Transverse colon (tissue), 4 donors: ENCODE data around the gene LMO1. TPM values are rescaled to one million over a fixed set of nuclear protein-coding genes. Genes with fewer than 3 reads are reported as not detected.

Experiments used
- DNase-seq: peaks from one replicate; pipeline ENCODE4 v3.0.0-alpha.2; 2019
- H3K27ac ChIP-seq, 4 donors: fragments of 200-600 bp; sonication (generic); 2 replicates each; pipeline ENCODE4 v1.5.1; 2016 to 2018; ENCODE audit warnings: inconsistent platforms in 4 of 4
- H3K27me3 ChIP-seq: fragments of 200-600 bp; sonication (generic); 2 replicates; pipeline ENCODE4 v1.5.1; 2017; ENCODE audit warnings: inconsistent platforms
- H3K36me3 ChIP-seq, 4 donors: fragments of 200-600 bp; sonication (generic); 2 replicates each; pipeline ENCODE4 v1.5.1; 2017 to 2019; ENCODE audit warnings: inconsistent platforms in 4 of 4
- H3K4me1 ChIP-seq, 4 donors: fragments of 200-600 bp; sonication (generic); 2 replicates each; pipeline ENCODE4 v1.5.1; 2017 to 2020; ENCODE audit warnings: inconsistent platforms in 4 of 4
- H3K4me3 ChIP-seq, 4 donors: fragments of 200-600 bp; sonication (generic); 1 replicate in 1 of 4; 2 replicates in 3 of 4; pipeline versions ENCODE4 v1.5.1 to v1.6.1; 2017 to 2019; ENCODE audit warnings: inconsistent platforms in 4 of 4
- H3K9me3 ChIP-seq, 2 donors: fragments of 200-600 bp; sonication (generic); 2 replicates each; pipeline ENCODE4 v1.5.1; 2017 to 2019; ENCODE audit warnings: inconsistent platforms in 2 of 2
- CTCF ChIP-seq, 5 experiments: fragments of 200-600 bp in 3 of 5; fragments of 450-650 bp in 2 of 5; sonication (generic) in 3 of 5; IDR thresholded peaks; 1 replicate in 2 of 5; 2 replicates in 3 of 5; pipeline ENCODE4 v1.5.1; 2016 to 2017; ENCODE audit warnings: antibody characterized with exemption in 5 of 5, inconsistent platforms in 3 of 5, mild to moderate bottlenecking in 2 of 5, moderate library complexity in 1 of 5
- EP300 ChIP-seq: sonication (generic); formaldehyde crosslinking; IDR thresholded peaks from one replicate; pipeline ENCODE4 v1.6.1; 2017; ENCODE audit warnings: antibody characterized with exemption, low read depth
- POLR2A ChIP-seq: fragments of 450-650 bp; IDR thresholded peaks from one replicate; pipeline ENCODE4 v1.6.1; 2016; ENCODE audit warnings: antibody characterized with exemption, mild to moderate bottlenecking, moderate library complexity
- POLR2AphosphoS5 ChIP-seq, 3 donors: sonication (generic); formaldehyde crosslinking; IDR thresholded peaks; one replicate each; pipeline ENCODE4 v1.6.1; 2016; ENCODE audit warnings: antibody characterized with exemption in 3 of 3
- WGBS, 2 donors: methylation state at CpG; one replicate each; pipeline ENCODE4 v1.1.5; 2018; ENCODE audit warnings: low coverage in 1 of 2; 5-methylcytosine and 5-hydroxymethylcytosine counted together
- in situ Hi-C, 4 donors: fragments of 200-750 bp; cut with MboI; loops; one replicate each; pipeline versions ENCODE4 v1.15.0 to v1.15.1; 2017; ENCODE audit warnings: low sequenced_read_pairs in 3 of 4, low pct_ligation_motif_present in 1 of 4, low pct_unique_long_range_greater_than_20kb in 1 of 4
- intact Hi-C: fragments of 100-400 bp; cut with DNase I; formaldehyde crosslinking; loops from one replicate; pipeline ENCODE4 v1.15.1; 2023; ENCODE audit warnings: low total_unique reads
- total RNA-seq, 4 donors: library from RNA; depleted of rRNA; stranded (reverse); fragments of >200 nt; gene quantifications; one replicate each; pipeline ENCODE4 v1.1.0, GENCODE V29; 2016

LMO1 gene
- total RNA-seq, 4 donors from 2014 or later: not detected

GRCh38 chr11:8183111-8183510, 80.6 kb downstream of the LMO1 start:
- DNase-seq: no peak

GRCh38 chr11:8180469-8180868, 83.2 kb downstream of the LMO1 start:
- TF ChIP-seq POLR2A (no peak), CTCF (IDR thresholded peaks at IDR 0.05) (no peak), EP300 (no peak), POLR2AphosphoS5 (IDR thresholded peaks at IDR 0.05) (no peak)
- Histone ChIP-seq H3K9me3 (no peaks in the 10 kb centered on the region), H3K27me3 (no peaks in the 10 kb centered on the region), H3K36me3 (no peaks in the 10 kb centered on the region), H3K27ac (no peak overlapping the region), H3K4me3 (no peak overlapping the region), H3K4me1 (no peaks in the 10 kb centered on the region)
- intact Hi-C loops: no loop called here
- no peak for DNase-seq
- in situ Hi-C loops: no loop called here
- WGBS, 2 donors: 67 to 86% methylated on average over 1 to 4 of the region's 4 CpGs

More at GRCh38 chr11:8183111-8183510, 80.6 kb downstream of the LMO1 start:
- intact Hi-C loops (no loop called here), in situ Hi-C loops (no loop called here)
- H3K9me3 ChIP-seq: no peaks in the 10 kb centered on the region
- no peaks in the 10 kb centered on the region for H3K4me1 ChIP-seq
- H3K27me3 ChIP-seq: peaks cover 6% of the 10 kb centered on the region
- no peak overlapping the region for H3K27ac ChIP-seq
- no peak for TF ChIP-seq CTCF (IDR thresholded peaks at IDR 0.05)
- no peak for TF ChIP-seq EP300
- TF ChIP-seq POLR2A: no peak
- TF ChIP-seq POLR2AphosphoS5 (IDR thresholded peaks at IDR 0.05): no peak
- WGBS, 2 donors: 72% methylated on average over 5 of the region's 5 CpGs
- no peaks in the 10 kb centered on the region for H3K36me3 ChIP-seq
- no peak overlapping the region for H3K4me3 ChIP-seq

- no peak overlapping the region for H3K27ac ChIP-seq
- no peaks in the 10 kb centered on the region for H3K4me1 ChIP-seq
- no peak for DNase-seq
- no peaks in the 10 kb centered on the region for H3K9me3 ChIP-seq
- in situ Hi-C loops (no loop called here), intact Hi-C loops (no loop called here)
- WGBS, 2 donors: 86% methylated on average over 1 of the region's 1 CpG; no CpG with 5 or more reads in 1 of the 2 donors
- no peaks in the 10 kb centered on the region for H3K36me3 ChIP-seq
- no peaks in the 10 kb centered on the region for H3K27me3 ChIP-seq
- no peak overlapping the region for H3K4me3 ChIP-seq
- TF ChIP-seq CTCF (IDR thresholded peaks at IDR 0.05): no peak
- TF ChIP-seq POLR2AphosphoS5 (IDR thresholded peaks at IDR 0.05): no peak
- TF ChIP-seq EP300: no peak
- TF ChIP-seq POLR2A: no peak
Measured at GRCh38 chr11:8178297-8178696, 85.4 kb downstream of the LMO1 start.

- 26 to 53% methylated on average over 3 to 5 of the region's 5 CpGs for WGBS, 2 donors
- TF ChIP-seq EP300: no peak
- no peak for TF ChIP-seq POLR2A
- TF ChIP-seq CTCF (IDR thresholded peaks at IDR 0.05): no peak
- no peak for TF ChIP-seq POLR2AphosphoS5 (IDR thresholded peaks at IDR 0.05)
- H3K27me3 ChIP-seq: no peaks in the 10 kb centered on the region
- in situ Hi-C loops: no loop called here
- H3K9me3 ChIP-seq: no peaks in the 10 kb centered on the region
- intact Hi-C loops: no loop called here
- DNase-seq: no peak
- no peaks in the 10 kb centered on the region for H3K4me1 ChIP-seq
- H3K36me3 ChIP-seq: no peaks in the 10 kb centered on the region
- no peak overlapping the region for H3K27ac ChIP-seq
- no peak overlapping the region for H3K4me3 ChIP-seq
Measured at GRCh38 chr11:8177136-8177535, 86.5 kb downstream of the LMO1 start.

Other genes with a start within 250 kb of the LMO1 start
- 1 to 10 TPM in 3 of 4 donors, under 1 TPM in 1; 1.00 to 7.1 (median 2.6) TPM for gene TUB, start 182.7 kb downstream of the LMO1 start, total RNA-seq
- 10 to 100 TPM in 2 of 4 donors, 1 to 10 TPM in 2; 3.3 to 43.0 (median 12.5) TPM for gene RIC3, start 94.9 kb downstream of the LMO1 start, total RNA-seq